ENCODE results near the gene GBF1. TPM values are rescaled to one million over a fixed set of nuclear protein-coding genes. Genes with fewer than 3 reads are reported as not detected.

GBF1 gene
- total RNA-seq, 1 experiment from 2014 or later: 23.7 TPM

DNA sequence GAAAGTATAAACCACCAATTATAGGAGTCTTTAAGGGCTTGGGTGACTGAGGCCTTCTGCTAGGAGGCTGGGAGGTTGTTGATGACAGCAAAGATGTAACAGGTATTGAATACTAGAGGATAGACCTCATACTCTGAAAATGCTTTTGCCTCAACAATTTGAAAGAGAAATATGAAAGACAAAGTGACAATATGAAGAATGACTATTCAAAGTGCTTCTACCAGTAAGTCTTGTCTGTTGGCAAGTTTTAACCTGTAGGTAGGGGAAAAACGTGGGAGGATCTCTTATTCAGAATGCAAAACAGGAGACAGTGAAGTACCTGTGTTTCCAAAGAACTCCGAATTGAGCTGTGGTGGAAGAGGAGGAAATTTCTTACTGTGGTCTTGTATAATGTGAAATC is 38.2 kb downstream of the GBF1 start:
- H3K27ac ChIP-seq (ENCODE audit: insufficient read length, low read depth, low read length): no peak overlapping the region
- H3K4me3 Mint-ChIP-seq: no peak overlapping the region
- no peak overlapping the region for H4K8ac ChIP-seq (replicated peaks; ENCODE audit: insufficient read length, low read depth, low read length)
- no peaks in the 10 kb centered on the region for H3K23me2 ChIP-seq (ENCODE audit: insufficient read length, low read depth, low read length, poor library complexity, severe bottlenecking)
- H3K14ac ChIP-seq (ENCODE audit: insufficient read depth, low read length): no peak overlapping the region
- no peak overlapping the region for H3K56ac ChIP-seq (ENCODE audit: insufficient read length, low read depth, low read length)
- no peaks in the 10 kb centered on the region for H3K79me1 ChIP-seq (ENCODE audit: insufficient read depth, low read depth, low read length, poor library complexity, severe bottlenecking)
- no peak overlapping the region for H2BK5ac ChIP-seq (ENCODE audit: insufficient read length, low read length)
- no peak overlapping the region for H3K9ac ChIP-seq (ENCODE audit: extremely low read depth, insufficient read length, low read length)
- no peak overlapping the region for H4K5ac ChIP-seq (ENCODE audit: insufficient read length, low read depth, low read length)
- no peaks in the 10 kb centered on the region for H3K27me3 Mint-ChIP-seq (ENCODE audit: low read depth)
- H2BK120ac ChIP-seq (ENCODE audit: low read depth, low read length, poor library complexity, severe bottlenecking): no peak overlapping the region
- no peaks in the 10 kb centered on the region for H3K9me3 ChIP-seq (ENCODE audit: control insufficient read depth, low read depth, low read length)
- H4K91ac ChIP-seq (ENCODE audit: insufficient read length, low read depth, low read length): no peak overlapping the region
- H2AFZ ChIP-seq (ENCODE audit: low read length): no peak overlapping the region
- no peak overlapping the region for H3K18ac ChIP-seq (ENCODE audit: insufficient read length, low read depth, low read length)
- H3K4ac ChIP-seq (ENCODE audit: low read depth, low read length): no peak overlapping the region
- H3K23ac ChIP-seq (ENCODE audit: insufficient read length, low read depth, low read length): no peak overlapping the region
- TF ChIP-seq, protein P1, sequence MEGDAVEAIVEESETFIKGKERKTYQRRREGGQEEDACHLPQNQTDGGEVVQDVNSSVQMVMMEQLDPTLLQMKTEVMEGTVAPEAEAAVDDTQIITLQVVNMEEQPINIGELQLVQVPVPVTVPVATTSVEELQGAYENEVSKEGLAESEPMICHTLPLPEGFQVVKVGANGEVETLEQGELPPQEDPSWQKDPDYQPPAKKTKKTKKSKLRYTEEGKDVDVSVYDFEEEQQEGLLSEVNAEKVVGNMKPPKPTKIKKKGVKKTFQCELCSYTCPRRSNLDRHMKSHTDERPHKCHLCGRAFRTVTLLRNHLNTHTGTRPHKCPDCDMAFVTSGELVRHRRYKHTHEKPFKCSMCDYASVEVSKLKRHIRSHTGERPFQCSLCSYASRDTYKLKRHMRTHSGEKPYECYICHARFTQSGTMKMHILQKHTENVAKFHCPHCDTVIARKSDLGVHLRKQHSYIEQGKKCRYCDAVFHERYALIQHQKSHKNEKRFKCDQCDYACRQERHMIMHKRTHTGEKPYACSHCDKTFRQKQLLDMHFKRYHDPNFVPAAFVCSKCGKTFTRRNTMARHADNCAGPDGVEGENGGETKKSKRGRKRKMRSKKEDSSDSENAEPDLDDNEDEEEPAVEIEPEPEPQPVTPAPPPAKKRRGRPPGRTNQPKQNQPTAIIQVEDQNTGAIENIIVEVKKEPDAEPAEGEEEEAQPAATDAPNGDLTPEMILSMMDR (conservative IDR thresholded peaks at IDR 0.05): no peak
- no peaks in the 10 kb centered on the region for H3K79me2 ChIP-seq (ENCODE audit: insufficient read depth, low read length)
- no peak overlapping the region for H3T11ph ChIP-seq (ENCODE audit: low read length)
- H3K9me3 Mint-ChIP-seq: no peaks in the 10 kb centered on the region
- H2AK5ac ChIP-seq (ENCODE audit: insufficient read length, low read length): no peak overlapping the region
- no peaks in the 10 kb centered on the region for H3K27me3 ChIP-seq (ENCODE audit: insufficient read depth, low read length)
- H2BK15ac ChIP-seq (ENCODE audit: low read depth, low read length): no peak overlapping the region
- H2BK12ac ChIP-seq (ENCODE audit: insufficient read length, low read depth, low read length): no peak overlapping the region
- H4K20me1 ChIP-seq (ENCODE audit: control insufficient read depth, insufficient read depth, insufficient read length): no peaks in the 10 kb centered on the region
- no peaks in the 10 kb centered on the region for H3K4me1 Mint-ChIP-seq
- no peak overlapping the region for H3K27ac Mint-ChIP-seq
- no peak for DNase-seq
- no peaks in the 10 kb centered on the region for H3K36me3 Mint-ChIP-seq (ENCODE audit: insufficient read depth in 1 of 3, low read depth in 3 of 3)
- no peak overlapping the region for H3K4me2 ChIP-seq (ENCODE audit: insufficient read depth, insufficient read length, low read length)
- no CpG with 5 or more reads among the region's 2 CpGs for WGBS (ENCODE audit: extremely low coverage, insufficient read length, low lambda C conversion rate)
- no peak overlapping the region for H2BK20ac ChIP-seq (ENCODE audit: low read depth, low read length, poor library complexity, severe bottlenecking)
- H3K4me1 ChIP-seq (ENCODE audit: insufficient read depth, low read length): no peaks in the 10 kb centered on the region
